HepG2 (cell line): ENCODE results near the gene CH25H. TPM values are rescaled to one million over a fixed set of nuclear protein-coding genes. Genes with fewer than 3 reads are reported as not detected.
A peak's percentile ranks its signal among the peaks of the same experiment; 100 is the strongest.

Experiments used
- CREB1 ChIP-seq, 2 experiments: fragments of 450-650 bp in 1 of 2; IDR thresholded peaks; 2 replicates each; pipeline ENCODE4 v1.6.1; 2016 to 2017; ENCODE audit warnings: control low read depth in 1 of 2, mild to moderate bottlenecking in 1 of 2, missing compliant biosample characterization in 1 of 2, missing genetic modification characterization in 1 of 2
- ELK4 ChIP-seq: sonication (generic); formaldehyde crosslinking; IDR thresholded peaks from 2 replicates; pipeline ENCODE4 v1.9.0; 2021; ENCODE audit warnings: missing genetic modification reagents, borderline replicate concordance
- FOXK2 ChIP-seq: fragments of 450-650 bp; IDR thresholded peaks from 2 replicates; pipeline ENCODE4 v1.6.1; 2016
- HMG20B ChIP-seq: conservative IDR thresholded peaks from 2 replicates; pipeline ENCODE4 v1.6.1; 2016; ENCODE audit warnings: missing genetic modification reagents, missing compliant biosample characterization
- HOXA3 ChIP-seq: sonication (generic); formaldehyde crosslinking; IDR thresholded peaks from 2 replicates; pipeline ENCODE4 v1.5.0; 2020; ENCODE audit warnings: missing genetic modification reagents
- KAT7 ChIP-seq: IDR thresholded peaks from 2 replicates; pipeline ENCODE4 v1.6.1; 2018; ENCODE audit warnings: borderline replicate concordance, missing compliant biosample characterization
- KLF9 ChIP-seq: IDR thresholded peaks from 2 replicates; pipeline ENCODE4 v1.6.1; 2016; ENCODE audit warnings: low read depth
- MAFK ChIP-seq, 2 experiments: IDR thresholded peaks in 1 of 2; conservative IDR thresholded peaks in 1 of 2; 2 replicates each; pipeline ENCODE4 v1.6.1; 2011; ENCODE audit warnings: improper control_type of control experiment in 2 of 2, low read length in 2 of 2
- MATR3 ChIP-seq: sonication (generic); formaldehyde crosslinking; IDR thresholded peaks from 2 replicates; pipeline ENCODE4 v1.4.0; 2020; ENCODE audit warnings: missing genetic modification reagents
- MTERF4 ChIP-seq: sonication (generic); formaldehyde crosslinking; IDR thresholded peaks from 2 replicates; pipeline ENCODE4 v1.8.0; 2023; ENCODE audit warnings: mild to moderate bottlenecking, missing genetic modification reagents
- MTF1 ChIP-seq: sonication (generic); formaldehyde crosslinking; IDR thresholded peaks from 2 replicates; pipeline ENCODE4 v1.5.0; 2020; ENCODE audit warnings: missing genetic modification reagents
- MXD4 ChIP-seq: IDR thresholded peaks from 2 replicates; pipeline ENCODE4 v1.6.1; 2016; ENCODE audit warnings: mild to moderate bottlenecking, missing biosample characterization, missing genetic modification reagents
- ONECUT2 ChIP-seq: sonication (generic); formaldehyde crosslinking; IDR thresholded peaks from 2 replicates; pipeline ENCODE4 v1.4.0; 2020; ENCODE audit warnings: missing genetic modification reagents
- POGZ ChIP-seq: sonication (generic); formaldehyde crosslinking; IDR thresholded peaks from 2 replicates; pipeline ENCODE4 v1.4.0; 2020; ENCODE audit warnings: mild to moderate bottlenecking, missing genetic modification reagents
- POLR2G ChIP-seq: fragments of 200-400 bp; formaldehyde crosslinking; IDR thresholded peaks from 2 replicates; pipeline ENCODE4 v1.6.1; 2018; ENCODE audit warnings: mild to moderate bottlenecking, low read depth, low read length, moderate library complexity
- PRMT3 ChIP-seq: sonication (generic); formaldehyde crosslinking; IDR thresholded peaks from 2 replicates; pipeline ENCODE4 v1.8.1; 2022; ENCODE audit warnings: low read depth, mild to moderate bottlenecking, moderate library complexity, missing genetic modification reagents, borderline replicate concordance
- RBFOX2 ChIP-seq: fragments of 200-400 bp; formaldehyde crosslinking; IDR thresholded peaks from 2 replicates; pipeline ENCODE4 v1.6.1; 2017; ENCODE audit warnings: low read depth, mild to moderate bottlenecking, low read length
- RNF2 ChIP-seq: fragments of 450-650 bp; conservative IDR thresholded peaks from 2 replicates; pipeline ENCODE4 v1.6.1; 2016; ENCODE audit warnings: low read depth
- SIN3B ChIP-seq: fragments of 150-350 bp; IDR thresholded peaks from 2 replicates; pipeline ENCODE4 v1.6.1; 2014; ENCODE audit warnings: low read length
- SNRNP70 ChIP-seq: fragments of 200-400 bp; formaldehyde crosslinking; IDR thresholded peaks from 2 replicates; pipeline ENCODE4 v1.6.1; 2017; ENCODE audit warnings: mild to moderate bottlenecking, low read depth, low read length, moderate library complexity
- TAF1 ChIP-seq: sonication (generic); formaldehyde crosslinking; IDR thresholded peaks from 2 replicates; pipeline ENCODE4 v1.4.0; 2020; ENCODE audit warnings: missing genetic modification reagents
- THYN1 ChIP-seq: sonication (generic); formaldehyde crosslinking; IDR thresholded peaks from 2 replicates; pipeline ENCODE4 v1.8.1; 2023; ENCODE audit warnings: low read depth, mild to moderate bottlenecking, moderate library complexity, missing genetic modification reagents, borderline replicate concordance
- ZEB1 ChIP-seq: IDR thresholded peaks from 2 replicates; pipeline ENCODE4 v1.6.1; 2012; ENCODE audit warnings: mild to moderate bottlenecking, low read depth, inconsistent platforms; ENCODE audit not compliant: insufficient replicate concordance
- ZFY ChIP-seq: sonication (generic); formaldehyde crosslinking; IDR thresholded peaks from 2 replicates; pipeline ENCODE4 v1.4.0; 2020; ENCODE audit warnings: missing genetic modification reagents
- ZNF44 ChIP-seq: sonication (generic); formaldehyde crosslinking; IDR thresholded peaks from 2 replicates; pipeline ENCODE4 v1.5.1; 2020; ENCODE audit warnings: mild to moderate bottlenecking, missing genetic modification reagents
- ZNF562 ChIP-seq: sonication (generic); formaldehyde crosslinking; IDR thresholded peaks from 2 replicates; pipeline ENCODE4 v1.8.0; 2022; ENCODE audit warnings: missing genetic modification reagents, borderline replicate concordance
- ZNF605 ChIP-seq: sonication (generic); formaldehyde crosslinking; IDR thresholded peaks from 2 replicates; pipeline ENCODE4 v1.8.0; 2022; ENCODE audit warnings: mild to moderate bottlenecking, missing genetic modification reagents
- ZNF747 ChIP-seq: sonication (generic); formaldehyde crosslinking; IDR thresholded peaks from 2 replicates; pipeline ENCODE4 v1.8.1; 2023; ENCODE audit warnings: missing genetic modification reagents, mild to moderate bottlenecking, borderline replicate concordance
- ZSCAN30 ChIP-seq: sonication (generic); formaldehyde crosslinking; IDR thresholded peaks from 2 replicates; pipeline ENCODE4 v1.5.0; 2020; ENCODE audit warnings: mild to moderate bottlenecking, missing genetic modification reagents
- polyA plus RNA-seq, 8 experiments: library from polyadenylated mRNA; depleted of rRNA in 3 of 8; stranded (reverse) in 7 of 8; unstranded in 1 of 8; fragments of >200 nt; fragmentation: Illumina TruSeq in 4 of 8; extraction: Trizol in 4 of 8; gene quantifications; 2 replicates each; pipeline versions ENCODE4 v1.2.1 to v1.2.3, GENCODE V29; 2011 to 2016; ENCODE audit warnings: low read depth in 4 of 8, missing spikeins in 1 of 8, mixed read lengths in 1 of 8; ENCODE audit not compliant: insufficient read depth in 1 of 8
- total RNA-seq, 5 experiments: library from RNA; depleted of rRNA; stranded (reverse); fragments of >200 nt; fragmentation: Illumina TruSeq; extraction: Trizol; gene quantifications; 2 replicates each; pipeline ENCODE4 v1.2.3, GENCODE V29; 2016; ENCODE audit warnings: low read depth in 1 of 5

The CH25H gene
- total and polyA plus RNA-seq, 2 of the 13 experiments (the other 11 are each of a cell fraction or from before 2014, with no cell fraction given): not detected

GRCh38 chr10:89251409-89252224, 44.5 kb upstream of the CH25H start, which contains the start of gene LIPA (continued):
- TF ChIP-seq ONECUT2 (no peak), ZNF562 (CRISPR knock-in tag) (no peak), MTF1 (CRISPR knock-in tag) (no peak), HMG20B (CRISPR knock-in tag) (no peak), RBFOX2 (peak; percentile 86), ZSCAN30 (CRISPR knock-in tag) (no peak), TAF1 (CRISPR knock-in tag) (peak; percentile 85), MXD4 (CRISPR knock-in tag) (peak; percentile 66), MATR3 (no peak), ZNF747 (CRISPR knock-in tag) (no peak), THYN1 (CRISPR knock-in tag) (no peak), RNF2 (no peak), KLF9 (no peak), ZNF605 (CRISPR knock-in tag) (no peak), MAFK (conservative IDR thresholded peaks at IDR 0.05 in 1 of 2, IDR thresholded peaks at IDR 0.05 in 1 of 2; ENCODE audit: low read length in 2 of 2) (no peak), ELK4 (CRISPR knock-in tag) (no peak), PRMT3 (no peak), MTERF4 (CRISPR knock-in tag) (no peak), POLR2G (peak; percentile 81), POGZ (CRISPR knock-in tag) (peak; percentile 42), SNRNP70 (no peak), ZNF44 (CRISPR knock-in tag) (no peak), ZFY (peak; percentile 69), KAT7 (CRISPR knock-in tag) (peak; percentile 82; the same call in 1 of the 2 replicates), FOXK2 (no peak), SIN3B (no peak), CREB1 (IDR thresholded peaks at IDR 0.05) (no peak), CREB1 (CRISPR knock-in tag; IDR thresholded peaks at IDR 0.05) (no peak), HOXA3 (CRISPR knock-in tag) (peak; percentile 40; the same call in 1 of the 2 replicates), ZEB1 (no peak)
